ENCODE measurements around the gene RUFY4. TPM values are rescaled to one million over a fixed set of nuclear protein-coding genes. Genes with fewer than 3 reads are reported as not detected.

RUFY4 gene
- polyA plus RNA-seq, 1 donor: 0.13 TPM

GRCh38 chr2:218063896-218064295 lies 5.2 kb upstream of the RUFY4 start:
- DNase-seq: no peak

- no peak for DNase-seq
Measured at GRCh38 chr2:218065239-218066006, 3.6 kb upstream of the RUFY4 start.

GRCh38 chr2:218066926-218067515 lies 2.0 kb upstream of the RUFY4 start:
- DNase-seq: no peak

GRCh38 chr2:218067523-218067922 lies 1.5 kb upstream of the RUFY4 start:
- no peak for DNase-seq

DNA sequence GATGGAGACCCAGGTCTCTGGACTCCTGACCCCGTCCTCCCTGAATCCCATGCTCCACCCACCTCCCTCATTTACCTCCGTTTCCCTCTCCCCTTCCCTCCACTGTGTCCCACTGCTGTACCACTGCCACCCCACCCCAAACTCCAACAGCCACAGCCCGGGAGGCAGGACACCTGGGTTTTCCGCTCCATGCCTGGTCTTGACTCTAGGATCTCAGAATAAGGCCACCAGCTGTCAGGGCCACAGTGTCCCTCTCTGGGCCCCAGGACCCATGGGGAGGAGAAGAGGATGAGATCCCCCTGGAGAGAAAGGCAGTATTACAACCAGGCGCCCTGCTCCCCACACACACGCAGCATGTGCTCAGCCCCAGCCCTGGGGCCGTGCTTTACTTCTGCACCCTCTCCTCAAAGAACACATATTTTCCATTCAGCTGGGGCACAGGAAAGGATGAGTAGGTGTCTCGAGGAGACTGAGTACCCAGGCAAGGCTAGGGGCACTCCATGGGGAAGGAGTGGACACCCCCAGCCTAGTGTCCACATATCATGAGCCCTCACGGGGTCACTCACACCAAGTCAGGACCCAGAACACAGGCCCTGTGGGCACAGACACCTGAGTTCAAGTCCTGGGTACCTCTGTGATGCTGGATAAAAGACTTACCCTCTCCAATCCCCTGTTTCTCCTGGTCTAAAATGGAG lies 700 bp downstream of the RUFY4 start:
- no peak for DNase-seq

DNA sequence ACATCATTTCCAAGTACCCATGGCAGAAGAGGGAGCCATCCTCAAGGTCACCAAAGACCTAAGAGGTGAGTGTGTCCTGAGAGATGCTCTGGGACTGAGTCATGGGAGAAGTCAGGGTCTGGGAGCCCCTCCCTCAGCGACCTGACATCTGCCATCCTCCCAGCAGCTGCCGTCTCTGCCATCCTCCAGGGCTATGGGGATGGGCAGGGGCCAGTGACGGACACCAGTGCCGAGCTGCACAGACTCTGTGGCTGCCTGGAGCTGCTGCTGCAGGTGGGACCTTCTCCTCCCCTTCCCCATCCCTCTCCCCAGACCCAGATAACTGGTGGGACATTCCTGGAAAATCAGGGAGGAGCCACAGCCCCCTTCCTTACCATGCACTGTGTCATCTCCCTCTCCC lies 1.5 kb downstream of the RUFY4 start:
- no peak for DNase-seq

- no peak for DNase-seq
Measured at GRCh38 chr2:218071218-218071937, 2.3 kb downstream of the RUFY4 start.

DNA sequence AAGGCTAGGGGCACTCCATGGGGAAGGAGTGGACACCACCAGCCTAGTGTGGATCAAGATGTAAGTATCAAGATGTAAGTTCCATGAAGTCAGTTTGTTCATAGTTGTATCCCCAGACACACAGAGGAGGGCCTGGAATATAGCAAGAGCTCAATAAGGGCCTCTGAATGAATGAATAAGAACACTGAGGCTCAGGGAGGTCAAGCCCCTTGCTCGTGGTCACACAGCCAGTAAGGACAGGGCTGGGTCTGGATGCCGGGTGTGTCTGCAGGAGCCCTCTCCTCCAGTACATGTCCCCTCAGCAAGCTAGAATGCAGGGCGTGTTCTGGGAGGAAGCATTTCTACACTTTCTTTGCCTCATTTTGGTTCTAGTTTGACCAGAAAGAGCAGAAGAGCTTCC lies 2.9 kb downstream of the RUFY4 start:
- no peak for DNase-seq

DNA sequence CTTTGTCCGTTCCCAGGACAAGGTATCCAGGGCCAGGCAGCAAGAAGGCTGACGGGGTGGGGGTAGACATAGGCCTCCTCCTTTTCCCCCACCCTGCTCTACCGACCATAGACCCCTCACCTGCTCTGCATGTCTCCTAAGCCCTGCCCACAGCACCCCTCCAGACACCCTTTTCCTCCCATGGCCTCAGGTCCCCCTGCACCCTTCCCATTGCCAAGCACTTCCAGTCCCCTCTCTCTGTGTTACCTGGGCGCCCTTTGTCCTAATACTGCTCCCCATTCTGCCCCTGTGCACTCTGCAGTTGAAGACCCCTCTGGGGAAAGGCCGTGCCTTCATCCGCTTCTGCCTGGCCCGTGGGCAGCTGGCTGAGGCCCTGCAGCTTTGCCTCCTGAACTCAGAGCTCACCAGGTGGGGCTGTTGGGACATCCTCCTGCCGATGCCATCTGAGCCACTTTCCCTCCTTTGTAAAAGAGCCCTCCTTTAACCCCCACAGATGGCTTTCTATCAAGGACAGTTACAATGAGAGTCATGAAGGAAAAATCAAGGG lies 3.5 kb downstream of the RUFY4 start:
- DNase-seq: no peak

- DNase-seq: no peak
Measured at GRCh38 chr2:218073185-218073584, 4.1 kb downstream of the RUFY4 start.

DNA sequence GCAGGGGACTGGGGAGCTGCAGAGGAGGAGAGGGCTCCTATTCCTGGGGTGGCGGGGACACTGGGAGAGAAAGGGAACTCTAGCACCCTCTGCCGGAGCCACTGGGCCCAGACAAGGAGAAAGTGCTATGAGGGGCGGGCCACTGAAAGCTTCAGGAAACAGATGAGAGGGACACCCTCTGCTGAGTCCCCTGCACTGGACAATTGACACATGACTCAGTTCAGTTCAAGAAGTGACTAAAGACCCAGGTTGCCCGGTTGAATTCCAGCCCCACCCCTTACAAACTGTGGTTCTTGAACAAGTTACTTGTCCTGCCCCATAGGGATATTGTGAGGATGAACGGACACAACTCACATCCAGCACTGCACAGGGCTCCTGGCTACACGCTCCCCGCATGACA lies 5.0 kb downstream of the RUFY4 start:
- no peak for DNase-seq

- DNase-seq: no peak
Measured at GRCh38 chr2:218075975-218076811, 7.1 kb downstream of the RUFY4 start.

DNA sequence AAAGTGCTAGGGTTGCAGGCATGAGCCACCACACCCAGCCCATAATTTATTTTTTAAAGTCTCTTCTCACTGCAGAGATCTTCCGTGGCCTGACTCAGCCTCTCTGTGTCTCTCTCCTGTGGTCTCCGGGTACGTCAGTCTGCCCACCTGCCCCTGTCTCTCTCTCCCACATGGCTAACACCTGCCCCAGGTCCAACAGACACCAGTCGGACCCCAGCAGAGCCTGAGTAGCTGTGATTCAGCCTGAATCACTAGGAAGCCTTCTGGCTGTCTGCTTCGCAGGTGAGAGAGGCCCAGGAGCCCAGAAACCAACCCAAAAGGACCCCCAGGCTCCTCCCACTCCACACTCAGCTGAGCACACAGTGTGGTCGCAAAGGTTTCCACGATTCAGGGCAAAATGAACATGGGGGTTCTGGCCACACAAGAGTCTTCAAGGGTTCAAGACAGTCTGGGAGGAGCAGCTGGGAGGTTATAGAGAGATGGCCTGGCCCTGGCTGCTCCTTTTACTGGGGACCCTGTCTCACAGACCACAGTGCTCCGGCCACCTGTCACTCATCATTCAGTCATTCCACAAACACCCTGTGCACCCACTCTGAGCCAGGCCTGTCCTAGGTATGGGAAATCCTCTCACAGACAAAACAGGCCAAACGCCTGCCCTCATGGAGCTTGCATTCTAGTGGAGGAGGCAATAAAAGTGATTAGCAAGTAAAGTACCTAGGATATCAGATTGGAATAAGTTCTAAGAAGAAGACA lies 8.6 kb downstream of the RUFY4 start:
- no peak for DNase-seq

DNA sequence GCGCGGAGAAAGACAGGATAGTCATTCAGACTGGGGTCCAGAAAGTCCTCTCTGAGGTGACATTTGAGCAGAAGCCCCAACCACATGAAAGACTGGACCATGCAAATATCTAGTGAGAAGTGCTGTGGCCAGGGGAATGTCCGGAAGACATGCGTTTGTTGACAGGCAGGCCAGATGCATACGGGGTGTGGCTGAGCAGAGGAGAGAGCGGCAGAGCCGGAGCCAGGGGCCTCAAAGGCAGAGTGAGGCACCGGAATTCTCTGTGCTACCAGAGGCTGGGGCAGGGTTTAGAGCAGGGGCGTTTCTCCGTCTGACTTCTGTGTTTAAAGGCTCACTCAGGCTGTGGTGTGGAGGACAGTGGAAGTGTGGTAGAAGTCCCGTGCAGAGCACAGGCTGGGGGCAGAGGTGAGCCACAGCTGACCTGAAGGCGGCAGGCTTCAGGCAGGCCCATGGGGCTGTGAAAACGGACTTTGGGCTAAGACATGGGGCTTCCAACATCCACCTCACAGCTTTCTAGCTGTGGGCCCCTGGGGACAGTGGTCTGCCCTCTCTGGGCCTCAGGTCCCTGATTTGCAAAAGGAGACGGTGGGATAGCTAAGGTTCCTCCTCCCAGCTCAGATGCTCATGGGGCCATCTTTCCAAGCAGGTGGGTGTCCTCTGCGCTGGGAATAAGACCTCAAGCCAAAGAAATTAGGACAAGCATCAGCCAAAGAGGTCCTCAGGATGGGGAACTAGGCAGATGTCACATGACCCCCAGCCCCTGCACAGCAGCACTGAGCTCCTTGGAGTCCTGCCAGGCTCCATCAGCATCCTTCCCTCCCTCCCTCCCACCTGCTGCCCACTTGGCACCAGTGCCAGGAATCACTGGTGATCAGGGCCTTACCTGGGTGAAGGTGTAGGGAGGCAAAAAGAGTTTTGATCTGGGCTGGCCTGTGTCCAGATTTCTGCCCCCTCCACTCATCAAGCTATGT lies 11.2 kb downstream of the RUFY4 start:
- no peak for DNase-seq

GRCh38 chr2:218081063-218081462 lies 12.0 kb downstream of the RUFY4 start:
- no peak for DNase-seq

DNA sequence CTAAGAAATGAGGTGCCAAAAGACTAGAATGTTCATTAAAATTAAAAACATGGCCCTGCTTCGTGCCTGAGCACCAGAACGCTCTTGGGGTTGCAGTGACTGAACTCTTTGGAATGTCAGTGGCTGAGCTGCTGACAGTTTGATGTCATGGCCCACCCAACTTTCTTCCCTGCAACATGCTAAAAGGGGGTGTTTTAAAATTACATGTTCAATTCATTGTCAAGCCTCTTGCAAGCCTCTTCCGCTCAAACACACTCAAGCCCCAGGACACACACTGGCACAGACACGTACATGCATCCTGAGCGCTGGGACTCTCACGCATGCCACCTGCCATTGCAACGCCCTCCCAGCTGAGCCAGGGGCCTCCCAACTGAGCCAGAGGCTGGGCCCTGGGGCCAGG lies 12.6 kb downstream of the RUFY4 start:
- DNase-seq: no peak

- DNase-seq: no peak
Measured at GRCh38 chr2:218082586-218083351, 13.7 kb downstream of the RUFY4 start.

DNA sequence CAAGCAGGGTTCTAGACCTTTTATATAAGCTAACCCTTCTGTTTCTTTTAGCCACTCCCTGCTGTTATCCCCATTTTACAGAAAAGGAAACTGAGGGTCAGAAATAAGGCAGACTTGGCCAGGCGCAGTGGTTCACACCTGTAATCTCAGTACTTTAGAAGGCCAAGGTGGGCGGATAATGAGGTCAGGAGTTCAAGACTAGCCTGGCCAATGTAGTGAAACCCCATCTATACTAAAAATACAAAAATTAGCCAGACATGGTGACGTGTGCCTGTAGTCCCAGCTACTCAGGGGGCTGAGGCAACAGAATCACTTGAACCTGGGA lies 14.3 kb downstream of the RUFY4 start:
- DNase-seq: no peak

DNA sequence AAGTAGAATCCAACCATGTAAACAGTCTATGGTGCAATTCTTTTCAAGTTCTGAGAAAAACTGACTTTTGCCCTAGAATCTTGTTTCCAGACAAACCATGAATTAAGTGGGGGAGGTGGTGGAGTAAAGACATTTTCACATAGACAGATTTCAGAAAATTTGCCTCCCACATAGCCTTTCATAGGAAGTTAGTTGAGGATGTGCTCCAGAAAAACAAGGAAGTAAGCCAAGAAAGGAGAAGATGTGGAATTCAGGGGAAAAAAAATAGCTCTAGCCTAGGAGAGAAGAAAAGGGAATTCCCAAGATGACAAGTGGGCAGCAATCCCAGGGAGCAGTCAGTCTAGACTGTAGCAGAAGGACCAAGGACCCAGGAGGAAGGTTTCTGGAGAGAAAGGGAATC lies 17.4 kb downstream of the RUFY4 start:
- DNase-seq: no peak

All from hindlimb muscle (tissue), 1 donor.